HG03060 (cell line): ENCODE results near the gene VARS2.
"Not testable (repeated sequence)": the region's sequence is repeated elsewhere in the genome, so short reads cannot be mapped to it uniquely, and the experiment has no call there.

Source experiments
- ATAC-seq: cut with Tn5 transposase; IDR thresholded peaks from one replicate; pipeline ENCODE4 v1.9.1; 2021; ENCODE audit warnings: low read depth, moderate number of reproducible peaks; ENCODE audit not compliant: unreplicated experiment

Gene VARS2

GRCh38 chr6:30914076-30914853, at the start of gene VARS2:
Gene VARS2, plus strand, starts transcription at chr6:30914238. Its CDS starts 599 bp downstream, at chr6:30914837.
- ATAC-seq = no peak

- no peak for ATAC-seq
Measured at GRCh38 chr6:30864325-30864724, 49.7 kb upstream of the VARS2 start.

- not testable (repeated sequence) for ATAC-seq
Measured at GRCh38 chr6:30869241-30869749, 44.7 kb upstream of the VARS2 start.

GRCh38 chr6:30870546-30870945, 43.5 kb upstream of the VARS2 start:
- no peak for ATAC-seq

- no peak for ATAC-seq
Measured at GRCh38 chr6:30871592-30872183, 42.4 kb upstream of the VARS2 start.

GRCh38 chr6:30873137-30873640, 40.8 kb upstream of the VARS2 start:
- no peak for ATAC-seq

GRCh38 chr6:30873795-30874194, 40.2 kb upstream of the VARS2 start:
- not testable (repeated sequence) for ATAC-seq

GRCh38 chr6:30875244-30876038, 38.6 kb upstream of the VARS2 start:
- no peak for ATAC-seq

- ATAC-seq = no peak
Measured at GRCh38 chr6:30876039-30876730, 37.9 kb upstream of the VARS2 start.

GRCh38 chr6:30877419-30878262, 36.4 kb upstream of the VARS2 start:
- no peak for ATAC-seq

GRCh38 chr6:30879684-30880427, 34.2 kb upstream of the VARS2 start:
- no peak for ATAC-seq

GRCh38 chr6:30880698-30881252, 33.3 kb upstream of the VARS2 start:
- no peak for ATAC-seq

GRCh38 chr6:30881392-30882203, 32.4 kb upstream of the VARS2 start:
- no peak for ATAC-seq

- ATAC-seq = no peak
Measured at GRCh38 chr6:30882204-30882758, 31.8 kb upstream of the VARS2 start.

GRCh38 chr6:30882759-30883684, 31.0 kb upstream of the VARS2 start:
- no peak for ATAC-seq
